ENCODE results near the gene KIF26B.

The KIF26B gene

GRCh38 chr1:245383396-245384330 lies 228.9 kb downstream of the KIF26B start:
- TF ChIP-seq SPI1 (IDR thresholded peaks at IDR 0.05; ENCODE audit: low read depth, low read length): no peak
- TF ChIP-seq POU2F2 (IDR thresholded peaks at IDR 0.05; ENCODE audit: low read depth, low read length): no peak
- no peak for TF ChIP-seq POLR2A (IDR thresholded peaks at IDR 0.05; ENCODE audit: low read depth, low read length)
- TF ChIP-seq TAF1 (IDR thresholded peaks at IDR 0.05; ENCODE audit: low read depth, low read length): no peak
- TF ChIP-seq POLR2AphosphoS5 (IDR thresholded peaks at IDR 0.05; ENCODE audit: low read depth, low read length): no peak
- no peak for TF ChIP-seq PAX5 (IDR thresholded peaks at IDR 0.05; ENCODE audit: insufficient read depth, low read length, severe bottlenecking)
- FAIRE-seq (no peak), DNase-seq (ENCODE audit: insufficient read length, low spot score) (no peak)

- no peak for TF ChIP-seq POU2F2 (IDR thresholded peaks at IDR 0.05; ENCODE audit: low read depth, low read length)
- TF ChIP-seq PAX5 (IDR thresholded peaks at IDR 0.05; ENCODE audit: insufficient read depth, low read length, severe bottlenecking): no peak
- TF ChIP-seq SPI1 (IDR thresholded peaks at IDR 0.05; ENCODE audit: low read depth, low read length): no peak
- TF ChIP-seq TAF1 (IDR thresholded peaks at IDR 0.05; ENCODE audit: low read depth, low read length): no peak
- no peak for TF ChIP-seq POLR2A (IDR thresholded peaks at IDR 0.05; ENCODE audit: low read depth, low read length)
- no peak for TF ChIP-seq POLR2AphosphoS5 (IDR thresholded peaks at IDR 0.05; ENCODE audit: low read depth, low read length)
- no peak for FAIRE-seq
- DNase-seq (ENCODE audit: insufficient read length, low spot score): no peak
Observed at GRCh38 chr1:245386297-245386971, 231.6 kb downstream of the KIF26B start.

- DNase-seq (ENCODE audit: insufficient read length, low spot score): no peak
- FAIRE-seq: no peak
- TF ChIP-seq POLR2A (IDR thresholded peaks at IDR 0.05; ENCODE audit: low read depth, low read length) (no peak), SPI1 (IDR thresholded peaks at IDR 0.05; ENCODE audit: low read depth, low read length) (no peak), POLR2AphosphoS5 (IDR thresholded peaks at IDR 0.05; ENCODE audit: low read depth, low read length) (no peak), PAX5 (IDR thresholded peaks at IDR 0.05; ENCODE audit: insufficient read depth, low read length, severe bottlenecking) (no peak), POU2F2 (IDR thresholded peaks at IDR 0.05; ENCODE audit: low read depth, low read length) (no peak), TAF1 (IDR thresholded peaks at IDR 0.05; ENCODE audit: low read depth, low read length) (no peak)
Observed at GRCh38 chr1:245388687-245389086, 233.9 kb downstream of the KIF26B start.

- TF ChIP-seq POU2F2 (IDR thresholded peaks at IDR 0.05; ENCODE audit: low read depth, low read length): no peak
- TF ChIP-seq TAF1 (IDR thresholded peaks at IDR 0.05; ENCODE audit: low read depth, low read length): no peak
- no peak for TF ChIP-seq POLR2A (IDR thresholded peaks at IDR 0.05; ENCODE audit: low read depth, low read length)
- no peak for TF ChIP-seq POLR2AphosphoS5 (IDR thresholded peaks at IDR 0.05; ENCODE audit: low read depth, low read length)
- no peak for TF ChIP-seq SPI1 (IDR thresholded peaks at IDR 0.05; ENCODE audit: low read depth, low read length)
- TF ChIP-seq PAX5 (IDR thresholded peaks at IDR 0.05; ENCODE audit: insufficient read depth, low read length, severe bottlenecking): no peak
- no peak for DNase-seq (ENCODE audit: insufficient read length, low spot score)
- FAIRE-seq: no peak
Observed at GRCh38 chr1:245389873-245390272, 235.1 kb downstream of the KIF26B start.

- TF ChIP-seq TAF1 (IDR thresholded peaks at IDR 0.05; ENCODE audit: low read depth, low read length): no peak
- no peak for TF ChIP-seq PAX5 (IDR thresholded peaks at IDR 0.05; ENCODE audit: insufficient read depth, low read length, severe bottlenecking)
- no peak for TF ChIP-seq POLR2A (IDR thresholded peaks at IDR 0.05; ENCODE audit: low read depth, low read length)
- no peak for TF ChIP-seq SPI1 (IDR thresholded peaks at IDR 0.05; ENCODE audit: low read depth, low read length)
- DNase-seq (ENCODE audit: insufficient read length, low spot score) (no peak), FAIRE-seq (no peak)
Observed at GRCh38 chr1:245390975-245391374, 236.2 kb downstream of the KIF26B start.

GRCh38 chr1:245393694-245394093 lies 238.9 kb downstream of the KIF26B start:
- FAIRE-seq (no peak), DNase-seq (ENCODE audit: insufficient read length, low spot score) (no peak)
- no peak for TF ChIP-seq POU2F2 (IDR thresholded peaks at IDR 0.05; ENCODE audit: low read depth, low read length)
- TF ChIP-seq SPI1 (IDR thresholded peaks at IDR 0.05; ENCODE audit: low read depth, low read length): no peak
- TF ChIP-seq PAX5 (IDR thresholded peaks at IDR 0.05; ENCODE audit: insufficient read depth, low read length, severe bottlenecking): no peak
- TF ChIP-seq TAF1 (IDR thresholded peaks at IDR 0.05; ENCODE audit: low read depth, low read length): no peak
- TF ChIP-seq POLR2A (IDR thresholded peaks at IDR 0.05; ENCODE audit: low read depth, low read length): no peak
- TF ChIP-seq POLR2AphosphoS5 (IDR thresholded peaks at IDR 0.05; ENCODE audit: low read depth, low read length): no peak

- FAIRE-seq: no peak
Observed at GRCh38 chr1:245395680-245396079, 240.9 kb downstream of the KIF26B start.

GRCh38 chr1:245396615-245397014 lies 241.8 kb downstream of the KIF26B start:
- no peak for DNase-seq (ENCODE audit: insufficient read length, low spot score)

More at GRCh38 chr1:245395680-245396079, 240.9 kb downstream of the KIF26B start:
- no peak for DNase-seq (ENCODE audit: insufficient read length, low spot score)
- TF ChIP-seq PAX5 (IDR thresholded peaks at IDR 0.05; ENCODE audit: insufficient read depth, low read length, severe bottlenecking) (no peak), TAF1 (IDR thresholded peaks at IDR 0.05; ENCODE audit: low read depth, low read length) (no peak), POLR2AphosphoS5 (IDR thresholded peaks at IDR 0.05; ENCODE audit: low read depth, low read length) (no peak), SPI1 (IDR thresholded peaks at IDR 0.05; ENCODE audit: low read depth, low read length) (no peak), POLR2A (IDR thresholded peaks at IDR 0.05; ENCODE audit: low read depth, low read length) (no peak), POU2F2 (IDR thresholded peaks at IDR 0.05; ENCODE audit: low read depth, low read length) (no peak)

GRCh38 chr1:245397771-245398170 lies 243.0 kb downstream of the KIF26B start:
- no peak for DNase-seq (ENCODE audit: insufficient read length, low spot score)
- FAIRE-seq: no peak
- TF ChIP-seq PAX5 (IDR thresholded peaks at IDR 0.05; ENCODE audit: insufficient read depth, low read length, severe bottlenecking) (no peak), POU2F2 (IDR thresholded peaks at IDR 0.05; ENCODE audit: low read depth, low read length) (no peak), POLR2AphosphoS5 (IDR thresholded peaks at IDR 0.05; ENCODE audit: low read depth, low read length) (no peak), TAF1 (IDR thresholded peaks at IDR 0.05; ENCODE audit: low read depth, low read length) (no peak), POLR2A (IDR thresholded peaks at IDR 0.05; ENCODE audit: low read depth, low read length) (no peak)

More at GRCh38 chr1:245396615-245397014, 241.8 kb downstream of the KIF26B start:
- TF ChIP-seq TAF1 (IDR thresholded peaks at IDR 0.05; ENCODE audit: low read depth, low read length): no peak
- TF ChIP-seq POLR2AphosphoS5 (IDR thresholded peaks at IDR 0.05; ENCODE audit: low read depth, low read length): no peak
- no peak for TF ChIP-seq PAX5 (IDR thresholded peaks at IDR 0.05; ENCODE audit: insufficient read depth, low read length, severe bottlenecking)
- no peak for TF ChIP-seq POLR2A (IDR thresholded peaks at IDR 0.05; ENCODE audit: low read depth, low read length)
- TF ChIP-seq POU2F2 (IDR thresholded peaks at IDR 0.05; ENCODE audit: low read depth, low read length): no peak
- TF ChIP-seq SPI1 (IDR thresholded peaks at IDR 0.05; ENCODE audit: low read depth, low read length): no peak
- FAIRE-seq: no peak
